Uterus (tissue), 2 donors: ENCODE measurements around the gene MTMR12.

Source experiments
- CTCF ChIP-seq, 4 experiments: fragments of 200-600 bp in 2 of 4; fragments of 450-650 bp in 2 of 4; sonication (generic) in 2 of 4; IDR thresholded peaks; one replicate each; pipeline ENCODE4 v1.5.1; 2016 to 2019; ENCODE audit warnings: antibody characterized with exemption in 4 of 4, mild to moderate bottlenecking in 2 of 4, moderate library complexity in 1 of 4
- POLR2A ChIP-seq, 2 donors: fragments of 450-650 bp; IDR thresholded peaks; one replicate each; pipeline ENCODE4 v1.6.1; 2016; ENCODE audit warnings: antibody characterized with exemption in 2 of 2, mild to moderate bottlenecking in 1 of 2, moderate library complexity in 1 of 2

GRCh38 chr5:32201122-32201753, 111.5 kb downstream of the MTMR12 start:
- TF ChIP-seq CTCF (IDR thresholded peaks at IDR 0.05) = no peak
- TF ChIP-seq POLR2A (IDR thresholded peaks at IDR 0.05) = no peak
